ENCODE data around the gene PIGM.

The PIGM gene

DNA sequence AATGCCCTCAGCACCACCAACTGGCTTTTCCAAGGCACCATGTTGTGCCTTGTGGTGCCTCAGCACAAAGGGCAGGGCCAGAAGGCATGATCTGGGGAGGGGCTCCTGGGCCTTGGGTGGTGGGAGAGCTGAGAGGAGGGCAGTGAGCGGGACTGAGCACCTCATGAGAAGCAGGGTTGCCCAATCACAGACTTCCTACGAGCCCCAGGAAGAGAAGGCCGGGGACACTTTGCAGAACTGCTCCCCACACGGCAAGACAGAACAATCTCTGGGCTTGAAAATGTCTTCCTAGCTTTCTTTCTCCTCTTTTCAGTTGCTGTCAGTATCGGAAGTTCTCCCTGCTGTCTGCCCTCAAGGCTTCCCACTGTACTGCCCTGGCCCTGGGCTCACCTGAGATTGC, 31.4 kb upstream of the PIGM start:
- Histone ChIP-seq H3K4me1 (ENCODE audit: insufficient read depth, low read length) (no peaks in the 10 kb centered on the region), H3K27me3 (ENCODE audit: insufficient read depth, low read length, poor library complexity) (peaks cover 3% of the 10 kb centered on the region), H4K20me1 (ENCODE audit: insufficient read depth, low read length) (no peaks in the 10 kb centered on the region; the same call in 1 of the 2 replicates), H3K9ac (ENCODE audit: low read depth, low read length) (no peak overlapping the region), H3K27ac (ENCODE audit: low read length) (no peak overlapping the region), H3K4me2 (ENCODE audit: insufficient read depth, low read length) (no peak overlapping the region), H3K79me2 (ENCODE audit: insufficient read depth, low read length) (no peaks in the 10 kb centered on the region), H2AFZ (ENCODE audit: low read depth, low read length) (no peak overlapping the region), H3K36me3 (ENCODE audit: insufficient read depth, low read length) (no peaks in the 10 kb centered on the region), H3K9me3 (ENCODE audit: insufficient read depth, low read length, severe bottlenecking) (no peaks in the 10 kb centered on the region), H3K4me3 (ENCODE audit: low read depth in 1 of 2, low read length in 2 of 2) (no peak overlapping the region)
- no peak for DNase-seq
- no peak for TF ChIP-seq EZH2 (IDR thresholded peaks at IDR 0.05; ENCODE audit: borderline replicate concordance, low read depth, low read length, severe bottlenecking)
- no peak for TF ChIP-seq CTCF (IDR thresholded peaks at IDR 0.05; ENCODE audit: borderline replicate concordance, extremely low read depth, low read length, poor library complexity, severe bottlenecking)
- ATAC-seq (ENCODE audit: insufficient read depth, low read depth), result no peak

GRCh38 chr1:160062230-160062532, 30.4 kb upstream of the PIGM start:
- no peak overlapping the region for H3K4me3 ChIP-seq (ENCODE audit: low read depth in 1 of 2, low read length in 2 of 2)
- no peaks in the 10 kb centered on the region for H3K4me1 ChIP-seq (ENCODE audit: insufficient read depth, low read length)
- H3K9ac ChIP-seq (ENCODE audit: low read depth, low read length), result no peak overlapping the region
- H3K4me2 ChIP-seq (ENCODE audit: insufficient read depth, low read length), result no peak overlapping the region
- H3K27ac ChIP-seq (ENCODE audit: low read length), result no peak overlapping the region
- H3K36me3 ChIP-seq (ENCODE audit: insufficient read depth, low read length), result no peaks in the 10 kb centered on the region
- H2AFZ ChIP-seq (ENCODE audit: low read depth, low read length), result no peak overlapping the region
- H4K20me1 ChIP-seq (ENCODE audit: insufficient read depth, low read length), result no peaks in the 10 kb centered on the region; the same call in 1 of the 2 replicates
- peaks cover 3% of the 10 kb centered on the region for H3K27me3 ChIP-seq (ENCODE audit: insufficient read depth, low read length, poor library complexity)
- H3K79me2 ChIP-seq (ENCODE audit: insufficient read depth, low read length), result no peaks in the 10 kb centered on the region
- DNase-seq (no peak), ATAC-seq (ENCODE audit: insufficient read depth, low read depth) (no peak)
- no peak for TF ChIP-seq CTCF (IDR thresholded peaks at IDR 0.05; ENCODE audit: borderline replicate concordance, extremely low read depth, low read length, poor library complexity, severe bottlenecking)
- TF ChIP-seq EZH2 (IDR thresholded peaks at IDR 0.05; ENCODE audit: borderline replicate concordance, low read depth, low read length, severe bottlenecking), result no peak
- H3K9me3 ChIP-seq (ENCODE audit: insufficient read depth, low read length, severe bottlenecking), result no peaks in the 10 kb centered on the region

DNA sequence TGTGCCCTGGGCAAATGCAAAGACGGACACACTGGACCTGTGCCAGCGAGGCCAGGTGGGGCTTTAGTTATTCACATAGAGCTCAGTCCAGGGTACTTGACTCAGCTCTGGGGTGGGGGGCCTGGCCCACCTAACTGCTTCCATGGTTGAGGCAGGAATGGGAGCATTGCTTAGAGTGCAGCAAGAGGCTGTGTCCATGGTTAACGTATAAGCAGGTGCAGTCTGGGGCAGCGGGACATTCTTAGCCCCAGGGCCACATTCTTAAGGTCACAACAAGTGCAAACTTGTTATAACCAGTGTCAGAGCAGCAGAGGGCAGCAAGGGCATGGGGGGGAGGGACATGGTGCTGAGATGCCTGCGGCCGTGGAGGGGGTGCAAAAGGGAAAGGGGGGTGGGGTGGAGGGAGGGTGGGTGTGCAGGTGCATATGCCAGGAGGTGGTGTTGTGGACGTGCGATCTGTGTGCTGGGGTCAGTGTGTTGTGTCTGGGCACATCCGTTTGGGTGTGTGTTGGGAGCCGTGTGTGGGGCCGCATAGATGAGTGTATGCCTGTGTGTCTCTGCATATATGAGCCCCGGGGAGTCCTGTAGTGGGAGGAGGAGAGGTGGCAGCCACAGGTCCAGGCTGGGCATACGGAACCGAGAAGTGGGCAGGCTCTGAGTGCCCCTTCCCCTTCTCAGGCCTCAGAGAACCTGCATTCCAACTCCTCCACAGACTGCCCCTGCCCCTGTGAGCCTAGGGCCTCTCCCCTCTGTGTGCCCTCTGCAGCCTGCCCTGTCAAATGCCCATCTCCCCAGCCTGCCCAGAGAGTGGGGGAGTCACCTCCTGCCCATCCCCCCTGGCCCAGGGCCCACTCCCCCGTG, 29.8 kb upstream of the PIGM start:
- Histone ChIP-seq H3K4me2 (ENCODE audit: insufficient read depth, low read length) (no peak overlapping the region), H3K4me1 (ENCODE audit: insufficient read depth, low read length) (no peaks in the 10 kb centered on the region), H3K4me3 (ENCODE audit: low read depth in 1 of 2, low read length in 2 of 2) (no peak overlapping the region), H3K9me3 (ENCODE audit: insufficient read depth, low read length, severe bottlenecking) (no peaks in the 10 kb centered on the region), H4K20me1 (ENCODE audit: insufficient read depth, low read length) (no peaks in the 10 kb centered on the region; the same call in 1 of the 2 replicates), H2AFZ (ENCODE audit: low read depth, low read length) (no peak overlapping the region), H3K36me3 (ENCODE audit: insufficient read depth, low read length) (no peaks in the 10 kb centered on the region), H3K79me2 (ENCODE audit: insufficient read depth, low read length) (no peaks in the 10 kb centered on the region), H3K9ac (ENCODE audit: low read depth, low read length) (no peak overlapping the region), H3K27me3 (ENCODE audit: insufficient read depth, low read length, poor library complexity) (peaks cover 3% of the 10 kb centered on the region), H3K27ac (ENCODE audit: low read length) (no peak overlapping the region)
- DNase-seq (no peak), ATAC-seq (ENCODE audit: insufficient read depth, low read depth) (no peak)
- TF ChIP-seq CTCF (IDR thresholded peaks at IDR 0.05; ENCODE audit: borderline replicate concordance, extremely low read depth, low read length, poor library complexity, severe bottlenecking) (no peak), EZH2 (IDR thresholded peaks at IDR 0.05; ENCODE audit: borderline replicate concordance, low read depth, low read length, severe bottlenecking) (no peak)

Data from DND-41 (cell line).